ENCODE data around the gene PIGH.

PIGH gene

DNA sequence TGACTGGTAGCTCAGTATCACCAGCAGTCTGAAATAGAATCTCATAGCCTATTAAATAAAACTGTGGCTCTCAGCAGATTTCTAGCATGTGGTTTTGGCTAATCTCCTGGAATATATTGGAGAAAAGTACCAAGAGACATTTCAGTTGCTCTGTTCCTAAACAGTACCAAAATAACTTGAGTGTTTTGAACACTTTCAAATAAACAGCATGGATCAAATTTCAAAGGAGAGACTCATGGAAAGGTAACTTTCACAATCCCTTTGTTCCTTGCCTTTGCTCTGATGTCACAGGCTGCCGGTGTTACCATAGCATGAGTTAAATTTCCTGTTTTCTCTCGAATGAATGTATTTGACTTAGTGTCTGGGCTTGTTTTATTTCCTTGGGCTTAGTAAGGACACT is 23.0 kb upstream of the PIGH start:
- H3K9ac ChIP-seq (ENCODE audit: insufficient read length, low read depth) = no peak overlapping the region
- H3K27me3 ChIP-seq (ENCODE audit: insufficient read depth, insufficient read length) = no peaks in the 10 kb centered on the region
- DNase-seq (ENCODE audit: low read depth, low spot score) = no peak
- H3K9me3 ChIP-seq (ENCODE audit: insufficient read depth, low read length) = peaks cover 12% of the 10 kb centered on the region; the same call in 1 of the 2 replicates
- no peak overlapping the region for H3K4me3 ChIP-seq (ENCODE audit: insufficient read length, low read depth)
- H3K36me3 ChIP-seq (ENCODE audit: insufficient read depth, insufficient read length, low read length) = peaks cover 15% of the 10 kb centered on the region
- no peaks in the 10 kb centered on the region for H3K4me1 ChIP-seq (ENCODE audit: insufficient read depth, insufficient read length)
- TF ChIP-seq ZNF274 (IDR thresholded peaks at IDR 0.05; ENCODE audit: low read depth, low read length) = no peak
- no peak for TF ChIP-seq YY1 (IDR thresholded peaks at IDR 0.05; ENCODE audit: insufficient read depth, insufficient read length)
- TF ChIP-seq SUZ12 (IDR thresholded peaks at IDR 0.05; ENCODE audit: extremely low read depth, insufficient read depth, insufficient read length) = no peak

DNA sequence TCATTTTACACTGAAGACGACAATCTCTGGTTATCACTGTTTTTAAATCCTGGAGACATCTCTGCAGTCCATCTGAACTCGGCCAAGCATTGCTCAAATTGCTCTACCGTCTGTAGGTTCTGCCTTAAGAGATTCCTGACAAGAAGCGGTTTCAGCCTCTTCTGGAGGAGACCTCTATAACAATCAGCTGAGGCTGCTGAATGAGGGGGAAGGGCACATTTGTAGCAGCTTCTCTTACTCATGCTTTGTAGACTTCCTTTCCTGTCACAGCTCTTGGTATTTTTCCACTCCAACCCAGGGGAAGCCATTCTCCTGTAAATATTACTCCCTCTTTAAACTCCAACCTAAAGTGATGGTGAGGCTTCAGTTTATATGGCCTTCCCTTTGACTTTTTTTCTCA is 22.6 kb upstream of the PIGH start:
- peaks cover 12% of the 10 kb centered on the region; the same call in 1 of the 2 replicates for H3K9me3 ChIP-seq (ENCODE audit: insufficient read depth, low read length)
- H3K4me3 ChIP-seq (ENCODE audit: insufficient read length, low read depth) = no peak overlapping the region
- DNase-seq (ENCODE audit: low read depth, low spot score) = no peak
- H3K4me1 ChIP-seq (ENCODE audit: insufficient read depth, insufficient read length) = no peaks in the 10 kb centered on the region
- no peak for TF ChIP-seq SUZ12 (IDR thresholded peaks at IDR 0.05; ENCODE audit: extremely low read depth, insufficient read depth, insufficient read length)
- TF ChIP-seq YY1 (IDR thresholded peaks at IDR 0.05; ENCODE audit: insufficient read depth, insufficient read length) = no peak
- no peak for TF ChIP-seq ZNF274 (IDR thresholded peaks at IDR 0.05; ENCODE audit: low read depth, low read length)
- peaks cover 15% of the 10 kb centered on the region for H3K36me3 ChIP-seq (ENCODE audit: insufficient read depth, insufficient read length, low read length)
- no peak overlapping the region for H3K9ac ChIP-seq (ENCODE audit: insufficient read length, low read depth)
- H3K27me3 ChIP-seq (ENCODE audit: insufficient read depth, insufficient read length) = no peaks in the 10 kb centered on the region

DNA sequence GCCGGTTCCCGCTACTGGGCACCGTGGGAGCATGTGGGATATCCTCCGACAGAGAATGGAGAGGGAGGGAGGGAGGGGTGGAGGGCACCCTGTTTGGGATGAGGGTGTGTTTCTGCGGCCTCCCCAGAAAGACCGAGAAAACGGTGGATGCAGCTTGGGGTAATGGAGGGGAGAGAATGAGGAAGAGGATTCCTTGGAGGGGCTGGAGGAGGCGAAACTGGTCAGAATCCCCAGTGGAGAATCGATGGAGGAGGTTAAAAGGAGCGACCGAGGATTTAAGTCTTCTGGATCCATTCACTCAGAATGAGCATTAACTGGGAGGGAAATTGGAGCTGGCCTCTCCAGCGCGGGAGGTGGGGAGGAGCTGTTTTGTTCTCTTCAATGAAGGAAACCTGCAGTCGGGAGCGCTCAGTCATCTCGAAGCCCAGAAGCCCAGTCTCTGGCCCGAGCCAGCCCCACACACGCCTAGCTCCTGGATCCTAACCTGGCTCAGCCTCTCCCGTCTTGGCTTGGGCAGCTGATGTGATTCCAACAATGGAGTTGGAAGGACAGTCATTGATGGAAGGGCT is 20.2 kb upstream of the PIGH start:
- no peak for TF ChIP-seq SUZ12 (IDR thresholded peaks at IDR 0.05; ENCODE audit: extremely low read depth, insufficient read depth, insufficient read length)
- TF ChIP-seq YY1 (IDR thresholded peaks at IDR 0.05; ENCODE audit: insufficient read depth, insufficient read length) = no peak
- no peak for TF ChIP-seq ZNF274 (IDR thresholded peaks at IDR 0.05; ENCODE audit: low read depth, low read length)
- DNase-seq (ENCODE audit: low read depth, low spot score) = no peak
- Histone ChIP-seq H3K4me1 (ENCODE audit: insufficient read depth, insufficient read length) (no peaks in the 10 kb centered on the region), H3K36me3 (ENCODE audit: insufficient read depth, insufficient read length, low read length) (peaks cover 15% of the 10 kb centered on the region), H3K4me3 (ENCODE audit: insufficient read length, low read depth) (peak overlapping the region; percentile 80), H3K9ac (ENCODE audit: insufficient read length, low read depth) (peak overlapping the region; percentile 76), H3K9me3 (ENCODE audit: insufficient read depth, low read length) (peaks cover 12% of the 10 kb centered on the region; the same call in 1 of the 2 replicates), H3K27me3 (ENCODE audit: insufficient read depth, insufficient read length) (no peaks in the 10 kb centered on the region)

DNA sequence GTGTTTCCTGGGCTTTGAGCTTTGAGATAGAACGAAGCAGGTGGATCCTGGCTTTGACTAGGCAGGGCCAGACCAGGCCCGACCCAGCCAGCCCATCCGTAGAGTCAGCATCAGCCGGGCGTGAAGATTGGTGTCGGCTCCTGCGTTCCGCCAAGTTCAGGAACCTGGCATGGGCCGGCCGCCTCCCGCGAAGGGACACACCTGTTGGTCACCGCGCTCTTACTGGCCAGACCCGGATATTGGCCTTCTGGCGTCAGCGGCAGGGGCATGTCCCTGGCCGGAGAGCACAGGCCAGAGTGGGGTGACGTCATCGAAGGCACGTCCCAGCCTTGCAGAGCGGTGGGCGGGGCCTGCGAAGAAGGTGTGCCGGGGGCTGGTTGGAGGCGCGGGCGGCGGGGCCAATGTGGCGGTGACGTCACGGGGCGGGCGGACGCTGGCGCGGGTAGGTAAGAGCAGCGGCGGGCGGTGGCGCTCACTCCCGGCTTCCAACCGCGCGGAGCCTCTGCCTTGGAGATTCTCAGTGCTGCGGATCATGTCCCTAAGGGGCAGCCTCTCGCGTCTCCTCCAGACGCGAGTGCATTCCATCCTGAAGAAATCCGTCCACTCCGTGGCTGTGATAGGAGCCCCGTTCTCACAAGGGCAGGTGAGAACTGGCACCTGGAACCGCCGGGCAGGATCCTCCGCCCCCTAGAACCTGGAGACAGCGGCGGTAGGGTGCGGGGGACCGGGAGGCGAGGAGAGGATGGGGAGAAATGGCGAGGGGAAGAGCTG is 19.6 kb upstream of the PIGH start, which contains the start of gene ARG2:
ARG2 (plus strand) TSS at position 475 of the 771 bp plus-strand sequence; CDS start at position 533, 58 bp downstream.
- no peaks in the 10 kb centered on the region for H3K4me1 ChIP-seq (ENCODE audit: insufficient read depth, insufficient read length)
- H3K36me3 ChIP-seq (ENCODE audit: insufficient read depth, insufficient read length, low read length) = peaks cover 11% of the 10 kb centered on the region
- TF ChIP-seq ZNF274 (IDR thresholded peaks at IDR 0.05; ENCODE audit: low read depth, low read length) = no peak
- no peak for TF ChIP-seq SUZ12 (IDR thresholded peaks at IDR 0.05; ENCODE audit: extremely low read depth, insufficient read depth, insufficient read length)
- no peak for TF ChIP-seq YY1 (IDR thresholded peaks at IDR 0.05; ENCODE audit: insufficient read depth, insufficient read length)
- H3K27me3 ChIP-seq (ENCODE audit: insufficient read depth, insufficient read length) = no peaks in the 10 kb centered on the region
- H3K9me3 ChIP-seq (ENCODE audit: insufficient read depth, low read length) = peaks cover 6% of the 10 kb centered on the region; the same call in 1 of the 2 replicates
- peak within 1 kb of the TSS; percentile 80 for H3K4me3 ChIP-seq (ENCODE audit: insufficient read length, low read depth)
- H3K9ac ChIP-seq (ENCODE audit: insufficient read length, low read depth) = peak within 1 kb of the TSS; percentile 76
- DNase-seq (ENCODE audit: low read depth, low spot score) = peak; percentile 87

DNA sequence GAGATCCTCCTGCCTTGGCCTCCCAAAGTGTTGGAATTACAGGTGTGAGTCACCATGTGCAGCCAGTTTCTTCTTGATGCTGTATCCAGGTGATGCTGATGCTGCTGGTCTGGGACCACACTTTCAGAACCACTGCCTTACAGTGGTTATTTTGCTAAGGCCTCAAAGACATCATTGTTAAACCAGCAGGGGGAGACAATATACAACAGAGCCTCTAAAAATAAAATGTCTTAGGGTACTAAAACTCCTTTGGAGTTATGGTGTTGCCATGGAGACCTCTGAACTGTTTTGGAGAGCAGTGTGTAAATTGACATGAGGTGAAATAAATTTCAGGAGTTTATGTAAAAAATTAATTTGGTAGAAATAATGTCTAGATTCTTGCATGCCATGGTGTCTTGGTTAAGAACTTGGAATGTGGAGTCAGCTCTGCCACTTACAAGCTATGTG is 18.6 kb upstream of the PIGH start:
- no peak for DNase-seq (ENCODE audit: low read depth, low spot score)
- Histone ChIP-seq H3K36me3 (ENCODE audit: insufficient read depth, insufficient read length, low read length) (peaks cover 7% of the 10 kb centered on the region), H3K27me3 (ENCODE audit: insufficient read depth, insufficient read length) (no peaks in the 10 kb centered on the region), H3K9me3 (ENCODE audit: insufficient read depth, low read length) (no peaks in the 10 kb centered on the region), H3K4me1 (ENCODE audit: insufficient read depth, insufficient read length) (no peaks in the 10 kb centered on the region), H3K9ac (ENCODE audit: insufficient read length, low read depth) (no peak overlapping the region), H3K4me3 (ENCODE audit: insufficient read length, low read depth) (no peak overlapping the region)
- no peak for TF ChIP-seq YY1 (IDR thresholded peaks at IDR 0.05; ENCODE audit: insufficient read depth, insufficient read length)
- TF ChIP-seq SUZ12 (IDR thresholded peaks at IDR 0.05; ENCODE audit: extremely low read depth, insufficient read depth, insufficient read length) = no peak
- TF ChIP-seq ZNF274 (IDR thresholded peaks at IDR 0.05; ENCODE audit: low read depth, low read length) = no peak

DNA sequence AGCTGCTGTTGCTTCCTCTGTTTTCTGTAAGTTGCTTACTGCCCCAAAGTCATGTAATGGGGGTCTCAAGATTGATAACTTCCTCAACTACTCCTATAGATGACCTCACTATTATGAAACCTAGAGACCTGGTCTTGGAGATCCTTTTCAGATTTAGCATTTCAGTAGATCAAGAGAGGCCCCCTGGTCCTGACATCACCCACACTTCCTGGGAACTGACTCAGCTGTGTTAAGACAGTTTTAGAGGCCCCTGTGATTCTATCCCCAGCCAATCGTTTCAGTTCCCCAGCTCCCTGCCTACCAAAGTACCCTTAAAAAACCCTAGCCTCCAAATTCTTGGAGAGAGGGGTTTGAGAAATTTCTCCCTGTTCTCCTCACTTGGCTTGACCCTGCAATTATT is 10.4 kb upstream of the PIGH start:
- H3K9me3 ChIP-seq (ENCODE audit: insufficient read depth, low read length) = no peaks in the 10 kb centered on the region
- no peak for TF ChIP-seq ZNF274 (IDR thresholded peaks at IDR 0.05; ENCODE audit: low read depth, low read length)
- no peak for TF ChIP-seq SUZ12 (IDR thresholded peaks at IDR 0.05; ENCODE audit: extremely low read depth, insufficient read depth, insufficient read length)
- no peak for TF ChIP-seq YY1 (IDR thresholded peaks at IDR 0.05; ENCODE audit: insufficient read depth, insufficient read length)

DNA sequence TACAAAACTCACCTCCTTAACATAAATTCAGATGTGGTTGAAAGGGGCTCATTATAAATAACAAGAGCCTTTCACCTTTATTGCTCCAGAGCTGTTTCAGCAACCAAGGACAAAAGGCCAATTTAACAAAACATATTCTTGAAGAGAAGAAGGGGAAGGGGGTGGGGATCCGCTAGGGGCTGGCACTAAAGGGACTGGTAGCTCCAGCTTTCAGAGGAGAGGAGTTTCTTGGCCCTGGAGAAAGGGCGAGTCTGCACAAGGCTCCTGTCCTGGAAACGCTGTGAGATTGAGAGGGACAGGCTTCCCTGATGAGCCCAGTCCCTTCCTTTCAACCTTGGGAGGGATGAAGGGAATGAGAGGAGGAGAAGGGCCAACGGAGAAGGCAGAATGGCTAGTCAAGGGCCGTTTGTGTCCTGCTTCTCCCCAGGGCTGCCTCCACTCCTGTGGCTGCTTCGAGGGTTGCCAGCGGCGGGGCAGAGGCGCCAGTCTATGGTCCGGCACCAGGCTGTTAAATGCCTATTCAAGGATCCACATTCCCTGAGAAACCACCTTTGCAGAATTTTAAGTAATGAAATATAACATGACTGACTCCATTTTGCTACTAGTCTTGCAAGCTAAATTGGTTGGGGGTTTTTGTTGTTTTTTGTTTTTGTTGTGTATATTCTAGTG is 9.7 kb upstream of the PIGH start:
- no peak for TF ChIP-seq ZNF274 (IDR thresholded peaks at IDR 0.05; ENCODE audit: low read depth, low read length)
- TF ChIP-seq YY1 (IDR thresholded peaks at IDR 0.05; ENCODE audit: insufficient read depth, insufficient read length) = no peak
- TF ChIP-seq SUZ12 (IDR thresholded peaks at IDR 0.05; ENCODE audit: extremely low read depth, insufficient read depth, insufficient read length) = no peak
- peaks cover 4% of the 10 kb centered on the region for H3K27me3 ChIP-seq (ENCODE audit: insufficient read depth, insufficient read length)
- H3K9ac ChIP-seq (ENCODE audit: insufficient read length, low read depth) = no peak overlapping the region
- no peak overlapping the region for H3K4me3 ChIP-seq (ENCODE audit: insufficient read length, low read depth)
- no peaks in the 10 kb centered on the region for H3K4me1 ChIP-seq (ENCODE audit: insufficient read depth, insufficient read length)
- no peaks in the 10 kb centered on the region for H3K36me3 ChIP-seq (ENCODE audit: insufficient read depth, insufficient read length, low read length)
- H3K9me3 ChIP-seq (ENCODE audit: insufficient read depth, low read length) = no peaks in the 10 kb centered on the region
- DNase-seq (ENCODE audit: low read depth, low spot score) = no peak

More for the DNA sequence above, 10.4 kb upstream of the PIGH start:
- Histone ChIP-seq H3K36me3 (ENCODE audit: insufficient read depth, insufficient read length, low read length) (no peaks in the 10 kb centered on the region), H3K9ac (ENCODE audit: insufficient read length, low read depth) (no peak overlapping the region), H3K4me1 (ENCODE audit: insufficient read depth, insufficient read length) (no peaks in the 10 kb centered on the region), H3K27me3 (ENCODE audit: insufficient read depth, insufficient read length) (peaks cover 4% of the 10 kb centered on the region), H3K4me3 (ENCODE audit: insufficient read length, low read depth) (no peak overlapping the region)
- DNase-seq (ENCODE audit: low read depth, low spot score) = no peak

All from NT2/D1 (cell line).